Panc1 (cell line): ENCODE results near the gene UBE2M. TPM values are rescaled to one million over a fixed set of nuclear protein-coding genes. Genes with fewer than 3 reads are reported as not detected.
A peak's percentile ranks its signal among the peaks of the same experiment; 100 is the strongest.

Experiments used
- ATAC-seq: fragments of 200-7000 bp; cut with Tn5 transposase; 2 replicates; pipeline ENCODE4 v1.9.1; 2020; ENCODE audit warnings: mild to moderate bottlenecking, moderate library complexity
- BruUV-seq: library from RNA; stranded (reverse); fragments of 400-500 nt; replicated peaks from 2 replicates; lab custom pipeline; 2021; lab: Mats Ljungman, UMichigan
- CTCF ChIA-PET: fragments of 300-600 bp; sonication (Branson Sonifier 250); formaldehyde crosslinking; loops from one replicate; lab custom pipeline; 2022; ENCODE audit warnings: antibody characterized with exemption; lab: Charles Lee
- POLR2A ChIA-PET: fragments of 300-600 bp; sonication (Branson Sonifier 250); formaldehyde crosslinking; loops from one replicate; lab custom pipeline; 2022; ENCODE audit warnings: antibody characterized with exemption; lab: Charles Lee
- DNase-seq: peaks from one replicate; pipeline ENCODE4 v3.0.0-alpha.2; 2010; ENCODE audit warnings: low read depth, low spot score
- H3K27ac ChIP-seq: 2 replicates; pipeline ENCODE4 v1.5.1; 2011; ENCODE audit warnings: mild to moderate bottlenecking, low read length, inconsistent platforms
- H3K27me3 ChIP-seq: fragments of 200-500 bp; sonication (Bioruptor generic); 2 replicates; pipeline ENCODE4 v1.6.0; 2014; ENCODE audit warnings: low read length, inconsistent platforms; ENCODE audit not compliant: control insufficient read depth, insufficient read depth
- H3K36me3 ChIP-seq: fragments of 200-500 bp; sonication (Bioruptor generic); 2 replicates; pipeline ENCODE4 v1.5.1; 2014; ENCODE audit warnings: inconsistent platforms, mild to moderate bottlenecking, low read length, moderate library complexity; ENCODE audit not compliant: control insufficient read depth, insufficient read depth
- H3K4me1 ChIP-seq: 2 replicates; pipeline ENCODE4 v1.5.1; 2011; ENCODE audit warnings: inconsistent platforms, mild to moderate bottlenecking, low read length, moderate library complexity; ENCODE audit not compliant: control insufficient read depth, insufficient read depth
- H3K4me3 ChIP-seq, 2 experiments: 2 replicates each; pipeline ENCODE4 v1.5.1; 2011 to 2012; ENCODE audit warnings: low read depth in 2 of 2, low read length in 2 of 2, mild to moderate bottlenecking in 2 of 2, inconsistent platforms in 1 of 2, moderate library complexity in 1 of 2
- H3K9me3 ChIP-seq: fragments of 200-500 bp; sonication (Bioruptor generic); 2 replicates; pipeline ENCODE4 v1.5.1; 2014; ENCODE audit warnings: low read depth, mild to moderate bottlenecking, inconsistent platforms, low read length, moderate library complexity; ENCODE audit not compliant: control insufficient read depth, insufficient read depth
- POLR2AphosphoS5 ChIP-seq: IDR thresholded peaks from 2 replicates; pipeline ENCODE4 v1.6.1; 2012; ENCODE audit warnings: mild to moderate bottlenecking, low read depth, low read length, moderate library complexity
- SIN3A ChIP-seq: IDR thresholded peaks from 2 replicates; pipeline ENCODE4 v1.6.1; 2012; ENCODE audit warnings: low read depth, mild to moderate bottlenecking, low read length, moderate library complexity, borderline replicate concordance; ENCODE audit not compliant: insufficient read depth
- TCF7L2 ChIP-seq: IDR thresholded peaks from 2 replicates; pipeline ENCODE4 v1.6.1; 2011; ENCODE audit warnings: mild to moderate bottlenecking, low read depth, low read length, inconsistent platforms
- in situ Hi-C: cut with HindIII; loops from 2 replicates; pipeline ENCODE4 v1.10.0; 2016; ENCODE audit warnings: low sequenced_read_pairs, low pct_unique_long_range_greater_than_20kb
- intact Hi-C: fragments of 100-400 bp; cut with micrococcal nuclease; formaldehyde crosslinking; loops from one replicate; pipeline ENCODE4 v1.10.0; 2022; ENCODE audit not compliant: unreplicated experiment
- total RNA-seq: library from RNA; stranded (reverse); gene quantifications from one replicate; pipeline ENCODE4 v1.2.1, GENCODE V29; 2021; ENCODE audit not compliant: unreplicated experiment
- TF ChIP-seq, protein P1 (sequence below): fragments of 450-650 bp; IDR thresholded peaks from 2 replicates; pipeline ENCODE4 v1.5.1; 2017; ENCODE audit warnings: mild to moderate bottlenecking
- TF ChIP-seq, protein P2 (sequence below), 2 experiments: IDR thresholded peaks; 2 replicates each; pipeline ENCODE4 v1.6.1; 2011 to 2012; ENCODE audit warnings: low read depth in 2 of 2, control low read depth in 1 of 2, low read length in 1 of 2, mild to moderate bottlenecking in 1 of 2, moderate library complexity in 1 of 2; ENCODE audit not compliant: insufficient read depth in 1 of 2

Gene UBE2M
- total RNA-seq, 1 experiment from 2014 or later = 189 TPM

DNA sequence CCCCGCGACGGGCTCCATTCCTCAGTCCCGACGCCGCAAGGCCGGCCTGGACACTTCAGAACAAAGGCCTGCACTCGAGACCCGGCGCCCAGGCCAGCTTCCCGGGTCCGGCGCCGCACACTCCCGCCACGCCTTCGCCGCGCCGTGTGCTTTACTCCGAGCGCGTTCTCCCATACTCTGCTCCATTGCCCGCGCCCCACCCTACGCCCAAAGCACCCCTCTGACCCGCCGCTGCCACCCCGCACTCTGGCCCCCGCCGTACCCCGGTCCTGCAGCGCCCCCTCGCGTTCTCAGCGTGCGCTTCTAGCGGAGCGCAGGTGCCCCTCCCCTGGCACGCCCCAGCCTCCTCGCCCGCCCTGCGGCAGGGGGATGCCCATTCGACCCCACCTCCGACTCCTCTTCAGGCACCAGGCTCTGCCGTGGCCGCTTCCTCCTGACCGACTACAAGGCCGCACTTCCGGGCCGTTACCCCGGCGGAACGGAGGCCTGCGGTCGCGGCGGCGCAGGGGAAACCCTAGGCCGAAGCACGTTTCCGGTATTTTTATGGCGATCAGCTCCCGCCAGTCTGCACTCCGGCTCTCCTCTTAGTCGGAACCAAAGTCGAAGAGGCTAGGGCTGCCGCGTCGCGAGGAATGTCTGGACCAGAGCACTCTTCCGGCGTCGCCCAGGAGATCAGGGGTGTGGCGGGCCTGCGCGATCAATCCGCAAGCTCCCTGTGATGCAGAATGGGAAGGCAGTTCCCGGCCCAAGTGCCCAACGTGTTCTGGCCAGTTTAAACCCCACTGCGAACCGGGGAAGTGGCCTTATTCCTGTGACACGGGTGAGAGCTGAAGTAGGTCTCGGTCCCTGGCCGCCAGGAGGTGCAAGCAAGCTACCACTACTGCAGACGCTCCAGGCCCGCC, 38.8 kb downstream of the UBE2M start, which contains the start of gene ZBTB45:
Gene ZBTB45, minus strand, starts transcription at position 456 of the 902 bp plus-strand sequence. CDS start 2,137 bp downstream, outside the sequence.
- ChIA-PET CTCF (interaction anchor here (0.5 to 3.0 kb wide), 7 partner anchors 14 to 172 kb away, joined by 3 to 11 read pairs (median 7); partner anchors contain the start of genes CHMP2A and TRIM28), POLR2A (interaction anchor here (0.5 to 1.6 kb wide), 4 partner anchors 9 to 157 kb away, joined by 3 to 7 read pairs (median 4); partner anchors contain the start of gene TRIM28)
- Histone ChIP-seq H3K9me3 (no peaks in the 10 kb centered on the region), H3K36me3 (peaks cover 2% of the 10 kb centered on the region; the same call in 1 of the 2 replicates), H3K4me3 (peak within 1 kb of the TSS; percentile 72 to 98), H3K27ac (peak within 1 kb of the TSS; percentile 99), H3K4me1 (peaks cover 30% of the 10 kb centered on the region), H3K27me3 (no peaks in the 10 kb centered on the region)
- TF ChIP-seq SIN3A (peak; percentile 93; the same call in 1 of the 2 replicates), POLR2AphosphoS5 (peak; percentile 94), TCF7L2 (peak; percentile 59; the same call in 1 of the 2 replicates)
- TF ChIP-seq, protein P1, sequence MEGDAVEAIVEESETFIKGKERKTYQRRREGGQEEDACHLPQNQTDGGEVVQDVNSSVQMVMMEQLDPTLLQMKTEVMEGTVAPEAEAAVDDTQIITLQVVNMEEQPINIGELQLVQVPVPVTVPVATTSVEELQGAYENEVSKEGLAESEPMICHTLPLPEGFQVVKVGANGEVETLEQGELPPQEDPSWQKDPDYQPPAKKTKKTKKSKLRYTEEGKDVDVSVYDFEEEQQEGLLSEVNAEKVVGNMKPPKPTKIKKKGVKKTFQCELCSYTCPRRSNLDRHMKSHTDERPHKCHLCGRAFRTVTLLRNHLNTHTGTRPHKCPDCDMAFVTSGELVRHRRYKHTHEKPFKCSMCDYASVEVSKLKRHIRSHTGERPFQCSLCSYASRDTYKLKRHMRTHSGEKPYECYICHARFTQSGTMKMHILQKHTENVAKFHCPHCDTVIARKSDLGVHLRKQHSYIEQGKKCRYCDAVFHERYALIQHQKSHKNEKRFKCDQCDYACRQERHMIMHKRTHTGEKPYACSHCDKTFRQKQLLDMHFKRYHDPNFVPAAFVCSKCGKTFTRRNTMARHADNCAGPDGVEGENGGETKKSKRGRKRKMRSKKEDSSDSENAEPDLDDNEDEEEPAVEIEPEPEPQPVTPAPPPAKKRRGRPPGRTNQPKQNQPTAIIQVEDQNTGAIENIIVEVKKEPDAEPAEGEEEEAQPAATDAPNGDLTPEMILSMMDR = peak; percentile 95
- TF ChIP-seq, protein P2, sequence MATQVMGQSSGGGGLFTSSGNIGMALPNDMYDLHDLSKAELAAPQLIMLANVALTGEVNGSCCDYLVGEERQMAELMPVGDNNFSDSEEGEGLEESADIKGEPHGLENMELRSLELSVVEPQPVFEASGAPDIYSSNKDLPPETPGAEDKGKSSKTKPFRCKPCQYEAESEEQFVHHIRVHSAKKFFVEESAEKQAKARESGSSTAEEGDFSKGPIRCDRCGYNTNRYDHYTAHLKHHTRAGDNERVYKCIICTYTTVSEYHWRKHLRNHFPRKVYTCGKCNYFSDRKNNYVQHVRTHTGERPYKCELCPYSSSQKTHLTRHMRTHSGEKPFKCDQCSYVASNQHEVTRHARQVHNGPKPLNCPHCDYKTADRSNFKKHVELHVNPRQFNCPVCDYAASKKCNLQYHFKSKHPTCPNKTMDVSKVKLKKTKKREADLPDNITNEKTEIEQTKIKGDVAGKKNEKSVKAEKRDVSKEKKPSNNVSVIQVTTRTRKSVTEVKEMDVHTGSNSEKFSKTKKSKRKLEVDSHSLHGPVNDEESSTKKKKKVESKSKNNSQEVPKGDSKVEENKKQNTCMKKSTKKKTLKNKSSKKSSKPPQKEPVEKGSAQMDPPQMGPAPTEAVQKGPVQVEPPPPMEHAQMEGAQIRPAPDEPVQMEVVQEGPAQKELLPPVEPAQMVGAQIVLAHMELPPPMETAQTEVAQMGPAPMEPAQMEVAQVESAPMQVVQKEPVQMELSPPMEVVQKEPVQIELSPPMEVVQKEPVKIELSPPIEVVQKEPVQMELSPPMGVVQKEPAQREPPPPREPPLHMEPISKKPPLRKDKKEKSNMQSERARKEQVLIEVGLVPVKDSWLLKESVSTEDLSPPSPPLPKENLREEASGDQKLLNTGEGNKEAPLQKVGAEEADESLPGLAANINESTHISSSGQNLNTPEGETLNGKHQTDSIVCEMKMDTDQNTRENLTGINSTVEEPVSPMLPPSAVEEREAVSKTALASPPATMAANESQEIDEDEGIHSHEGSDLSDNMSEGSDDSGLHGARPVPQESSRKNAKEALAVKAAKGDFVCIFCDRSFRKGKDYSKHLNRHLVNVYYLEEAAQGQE (IDR thresholded peaks at IDR 0.05; ENCODE audit: insufficient read depth in 1 of 2, low read depth in 2 of 2, low read length in 1 of 2) = peak in 1 of 2 experiments; percentile 78; a peak in 1 of 4 replicates
- DNase-seq (peak; percentile 95), ATAC-seq (peak; percentile 89)
- in situ Hi-C loops (no loop called here), intact Hi-C loops (loop anchor here (1.0 kb wide), 1 partner anchor 36 kb away; the partner anchor contains the start of gene CHMP2A)
- BruUV-seq = TSS peak; percentile 95

DNA sequence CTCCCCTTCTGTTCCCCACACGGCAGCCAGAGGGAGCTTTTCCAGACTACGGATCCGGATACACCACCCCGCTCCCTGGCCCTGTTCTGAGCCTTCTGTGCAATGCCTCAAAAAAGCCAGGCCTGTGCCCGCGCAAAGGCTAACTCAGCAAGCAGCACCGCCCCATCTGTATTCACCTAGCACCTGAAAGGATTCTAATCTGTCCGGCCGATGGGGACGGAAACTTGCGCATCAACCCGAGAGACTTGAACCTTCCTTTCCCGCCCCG, 39.4 kb downstream of the UBE2M start:
- in situ Hi-C loops = no loop called here
- peak; percentile 52 for ATAC-seq

More for the DNA sequence above, 39.4 kb downstream of the UBE2M start:
- no peak for TF ChIP-seq TCF7L2
- TF ChIP-seq, protein P1 = peak; percentile 78; the same call in 1 of the 2 replicates
- TF ChIP-seq, protein P2 (IDR thresholded peaks at IDR 0.05; ENCODE audit: insufficient read depth in 1 of 2, low read depth in 2 of 2, low read length in 1 of 2) = no peak
- no peak for TF ChIP-seq SIN3A
- ChIA-PET CTCF (interaction anchor here (0.5 to 3.0 kb wide), 2 partner anchors 13 to 25 kb away, joined by 4 to 11 read pairs; partner anchors contain the start of gene TRIM28), POLR2A (interaction anchor here (1.6 kb wide), 1 partner anchor 25 kb away, joined by 7 read pairs; the partner anchor contains the start of gene TRIM28)
- intact Hi-C loops = loop anchor here (1.0 kb wide), 1 partner anchor 36 kb away; the partner anchor contains the start of gene CHMP2A
- Histone ChIP-seq H3K27ac (peak overlapping the region; percentile 99), H3K9me3 (no peaks in the 10 kb centered on the region), H3K36me3 (peaks cover 3% of the 10 kb centered on the region; the same call in 1 of the 2 replicates), H3K4me1 (peaks cover 34% of the 10 kb centered on the region), H3K4me3 (peak overlapping the region; percentile 72 to 98), H3K27me3 (no peaks in the 10 kb centered on the region)
- no peak for DNase-seq
- no TSS peak for BruUV-seq
